Naive thymus-derived CD4-positive, alpha-beta T cell (primary cell): ENCODE results near the gene PPFIA1. TPM values are rescaled to one million over a fixed set of nuclear protein-coding genes. Genes with fewer than 3 reads are reported as not detected.

ENCODE experiments used
- ATAC-seq: fragments of 150-1000 bp; cut with Tn5 transposase; 2 replicates; pipeline ENCODE4 v1.10.0; 2021; ENCODE audit warnings: mild to moderate bottlenecking, moderate library complexity
- CTCF ChIA-PET: fragments of 350-600 bp; sonication (Branson Sonifier 250); formaldehyde crosslinking; loops from one replicate; lab custom pipeline; 2021; ENCODE audit warnings: antibody characterized with exemption; lab: Charles Lee
- POLR2A ChIA-PET: fragments of 350-600 bp; sonication (Branson Sonifier 250); formaldehyde crosslinking; loops from one replicate; lab custom pipeline; 2021; ENCODE audit warnings: antibody characterized with exemption, inconsistent platforms; lab: Charles Lee
- DNase-seq, 9 donors: peaks; one replicate each; pipeline versions ENCODE4 v3.0.0 to v3.0.0-alpha.2; 2020 to 2022; ENCODE audit warnings: mixed read lengths in 1 of 9
- H3K27ac ChIP-seq: one replicate; pipeline ENCODE4 v1.7.0; 2013; ENCODE audit warnings: mild to moderate bottlenecking, low read depth, low read length, moderate library complexity
- H3K27me3 ChIP-seq, 2 donors: one replicate each; pipeline ENCODE4 v1.7.0; 2013; ENCODE audit warnings: low read length in 2 of 2, mild to moderate bottlenecking in 2 of 2, moderate library complexity in 2 of 2; ENCODE audit not compliant: control insufficient read depth in 2 of 2, insufficient read depth in 2 of 2
- H3K36me3 ChIP-seq, 3 experiments: 1 replicate in 2 of 3; 2 replicates in 1 of 3; pipeline ENCODE4 v1.7.0; 2013; ENCODE audit warnings: low read length in 3 of 3, mild to moderate bottlenecking in 3 of 3, moderate library complexity in 1 of 3; ENCODE audit not compliant: insufficient read depth in 3 of 3, control insufficient read depth in 2 of 3
- H3K4me1 ChIP-seq, 2 donors: one replicate each; pipeline ENCODE4 v1.7.0; 2013; ENCODE audit warnings: low read length in 2 of 2, mild to moderate bottlenecking in 2 of 2, moderate library complexity in 1 of 2; ENCODE audit not compliant: control insufficient read depth in 2 of 2, insufficient read depth in 2 of 2
- H3K4me3 ChIP-seq: 2 replicates; pipeline ENCODE4 v1.7.0; 2013; ENCODE audit warnings: mild to moderate bottlenecking, low read length
- H3K9me3 ChIP-seq, 3 experiments: 1 replicate in 2 of 3; 2 replicates in 1 of 3; pipeline ENCODE4 v1.7.0; 2013; ENCODE audit warnings: low read length in 3 of 3; ENCODE audit not compliant: control insufficient read depth in 2 of 3
- H3K27ac Mint-ChIP-seq, 9 donors: one replicate each; pipeline ENCODE4 v1.8.0; 2020 to 2022; ENCODE audit warnings: mixed read lengths in 9 of 9, mild to moderate bottlenecking in 8 of 9, moderate library complexity in 5 of 9, inconsistent platforms in 2 of 9
- H3K27me3 Mint-ChIP-seq, 5 donors: one replicate each; pipeline ENCODE4 v1.8.0; 2021 to 2022; ENCODE audit warnings: mixed read lengths in 5 of 5, mild to moderate bottlenecking in 1 of 5
- H3K36me3 Mint-ChIP-seq, 5 donors: one replicate each; pipeline ENCODE4 v1.8.0; 2020 to 2022; ENCODE audit warnings: mixed read lengths in 5 of 5, mild to moderate bottlenecking in 3 of 5, inconsistent platforms in 1 of 5
- H3K4me1 Mint-ChIP-seq, 7 donors: one replicate each; pipeline ENCODE4 v1.8.0; 2020 to 2022; ENCODE audit warnings: mixed read lengths in 7 of 7, mild to moderate bottlenecking in 3 of 7, inconsistent platforms in 1 of 7
- H3K4me3 Mint-ChIP-seq, 10 donors: one replicate each; pipeline ENCODE4 v1.8.0; 2020 to 2022; ENCODE audit warnings: mild to moderate bottlenecking in 10 of 10, mixed read lengths in 10 of 10, moderate library complexity in 6 of 10, inconsistent platforms in 2 of 10
- H3K9me3 Mint-ChIP-seq, 11 donors: one replicate each; pipeline ENCODE4 v1.8.0; 2020 to 2022; ENCODE audit warnings: mixed read lengths in 11 of 11, mild to moderate bottlenecking in 4 of 11, inconsistent platforms in 1 of 11, moderate library complexity in 1 of 11
- intact Hi-C, 2 donors: fragments of 100-400 bp; cut with micrococcal nuclease; formaldehyde crosslinking; loops; one replicate each; pipeline ENCODE4 v1.15.1; 2023
- polyA plus RNA-seq, 2 donors: library from polyadenylated mRNA; unstranded; fragments of 300-500 nt; fragmentation: Illumina TruSeq; gene quantifications; one replicate each; pipeline ENCODE4 v1.2.3, GENCODE V29; 2021
- total RNA-seq, 6 experiments: library from RNA in 5 of 6; stranded (reverse) in 5 of 6; gene quantifications; 1 replicate in 5 of 6; 2 replicates in 1 of 6; pipeline ENCODE4 v1.2.3 and lab custom pipeline; 2021 to 2026

Gene PPFIA1
- total and polyA plus RNA-seq, 7 experiments from 2014 or later = 14.3 to 71.0 (median 46.0) TPM

DNA sequence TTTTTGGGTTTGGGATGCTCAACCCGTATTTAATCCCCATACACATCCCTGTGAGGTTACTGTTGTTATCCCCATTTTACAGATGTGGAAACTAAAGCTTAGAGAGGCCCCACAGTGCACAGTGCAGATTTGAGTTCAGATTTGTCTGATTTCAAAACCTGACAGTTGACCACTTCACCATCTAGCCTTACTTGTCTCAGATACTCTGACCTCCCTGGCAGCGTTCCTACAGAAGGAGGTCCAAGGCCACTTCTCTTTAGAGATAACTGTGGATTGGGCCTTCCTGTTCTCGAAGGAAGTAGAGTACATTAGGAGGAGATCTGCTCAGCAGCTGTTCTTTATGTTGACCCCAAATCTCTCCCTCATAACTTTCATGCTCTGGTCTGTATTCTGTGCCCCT, 81.2 kb downstream of the PPFIA1 start:
- ChIA-PET CTCF (no interaction called here), POLR2A (no interaction called here)
- no peak overlapping the region for H3K27ac ChIP-seq
- peaks cover 0 to 3% of the 10 kb centered on the region in 2 donors for H3K4me1 ChIP-seq
- peaks cover 0 to 15% (median 0%) of the 10 kb centered on the region in 7 donors for H3K4me1 Mint-ChIP-seq
- no peak overlapping the region for H3K4me3 Mint-ChIP-seq
- H3K27me3 ChIP-seq = no peaks in the 10 kb centered on the region
- H3K27ac Mint-ChIP-seq = no peak overlapping the region
- ATAC-seq (no peak), DNase-seq (no peak)
- no peak overlapping the region for H3K4me3 ChIP-seq
- intact Hi-C loops = no loop called here
- no peaks in the 10 kb centered on the region for H3K9me3 ChIP-seq
- peaks cover 2 to 64% (median 20%) of the 10 kb centered on the region in 5 donors for H3K36me3 Mint-ChIP-seq
- peaks cover 0 to 75% (median 4%) of the 10 kb centered on the region in 3 experiments for H3K36me3 ChIP-seq
- no peaks in the 10 kb centered on the region for H3K9me3 Mint-ChIP-seq
- no peaks in the 10 kb centered on the region for H3K27me3 Mint-ChIP-seq

DNA sequence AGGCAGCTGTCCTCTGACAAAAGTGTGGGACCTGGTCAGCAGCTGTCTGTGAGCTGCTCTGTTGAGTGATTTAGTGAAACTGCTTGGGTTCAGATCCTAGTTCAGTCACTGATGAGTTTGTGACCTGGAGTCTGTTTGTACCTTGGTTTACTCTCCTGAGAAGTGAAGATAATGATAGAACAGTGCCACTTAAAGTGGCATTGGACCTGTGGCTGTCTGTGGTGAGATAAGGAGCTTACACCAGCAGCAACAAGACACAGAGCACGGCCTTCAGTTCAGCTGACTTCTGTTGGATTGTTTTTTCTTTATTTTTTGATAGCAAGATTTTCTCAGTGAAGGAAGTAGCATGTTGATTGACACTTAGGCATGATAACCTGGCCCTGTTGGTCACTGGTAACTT, 81.6 kb downstream of the PPFIA1 start:
- Mint-ChIP-seq H3K27ac (no peak overlapping the region), H3K27me3 (no peaks in the 10 kb centered on the region), H3K4me1 (peaks cover 0 to 15% (median 0%) of the 10 kb centered on the region in 7 donors), H3K9me3 (no peaks in the 10 kb centered on the region), H3K4me3 (no peak overlapping the region), H3K36me3 (peaks cover 4 to 65% (median 23%) of the 10 kb centered on the region in 5 donors)
- DNase-seq (no peak), ATAC-seq (no peak)
- no peaks in the 10 kb centered on the region for H3K27me3 ChIP-seq
- ChIA-PET CTCF (no interaction called here), POLR2A (no interaction called here)
- no peak overlapping the region for H3K27ac ChIP-seq
- H3K4me3 ChIP-seq = no peak overlapping the region
- intact Hi-C loops = no loop called here
- H3K4me1 ChIP-seq = peaks cover 0 to 3% of the 10 kb centered on the region in 2 donors
- peaks cover 0 to 75% (median 4%) of the 10 kb centered on the region in 3 experiments for H3K36me3 ChIP-seq
- no peaks in the 10 kb centered on the region for H3K9me3 ChIP-seq

DNA sequence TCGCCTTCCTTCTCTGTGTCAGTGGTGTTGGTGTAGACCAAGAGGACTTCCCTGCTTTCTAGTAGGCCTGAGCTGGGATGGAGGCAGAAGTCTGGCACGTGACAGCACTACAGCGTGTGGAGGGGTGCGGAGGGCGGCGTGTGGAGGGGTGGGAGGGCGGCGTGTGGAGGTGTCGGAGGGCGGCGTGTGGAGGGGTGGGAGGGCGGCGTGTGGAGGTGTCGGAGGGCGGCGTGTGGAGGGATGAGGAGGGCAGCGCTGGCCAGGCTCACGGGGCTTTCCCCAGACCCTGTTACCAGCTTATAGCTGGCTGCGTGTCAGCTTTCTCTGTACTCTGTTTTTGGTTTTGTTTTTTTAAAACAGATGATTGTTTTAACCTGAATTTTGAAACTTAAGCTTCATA, 82.1 kb downstream of the PPFIA1 start:
- Mint-ChIP-seq H3K27ac (no peak overlapping the region), H3K9me3 (no peaks in the 10 kb centered on the region), H3K36me3 (peaks cover 4 to 62% (median 21%) of the 10 kb centered on the region in 5 donors), H3K4me1 (peaks cover 0 to 15% (median 0%) of the 10 kb centered on the region in 7 donors), H3K27me3 (no peaks in the 10 kb centered on the region), H3K4me3 (no peak overlapping the region)
- POLR2A ChIA-PET = no interaction called here
- Histone ChIP-seq H3K4me1 (peaks cover 0 to 3% of the 10 kb centered on the region in 2 donors), H3K27ac (no peak overlapping the region), H3K4me3 (no peak overlapping the region), H3K36me3 (peaks cover 0 to 74% (median 4%) of the 10 kb centered on the region in 3 experiments), H3K27me3 (no peaks in the 10 kb centered on the region), H3K9me3 (no peaks in the 10 kb centered on the region)
- DNase-seq = no peak
- intact Hi-C loops = no loop called here
- no peak for ATAC-seq
- CTCF ChIA-PET = no interaction called here

DNA sequence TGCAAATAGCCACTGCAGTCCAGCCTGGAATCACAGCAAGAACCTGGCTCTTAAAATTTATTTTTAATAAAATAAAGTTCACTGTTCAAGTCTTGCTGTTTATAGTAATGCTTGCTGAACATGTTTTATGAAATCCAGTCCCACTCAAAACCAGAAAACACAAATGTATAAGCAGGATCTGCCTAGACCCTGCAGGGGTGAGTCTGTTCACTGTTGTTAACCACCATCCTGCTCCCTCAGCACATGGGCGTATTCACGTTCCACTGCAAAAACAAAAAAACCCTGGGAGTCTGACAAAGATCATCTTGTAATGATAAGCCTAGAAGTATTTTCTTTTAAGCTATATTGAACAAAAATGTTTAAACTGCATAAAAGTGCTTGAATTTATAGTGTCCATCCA, 82.8 kb downstream of the PPFIA1 start:
- Histone ChIP-seq H3K27me3 (no peaks in the 10 kb centered on the region), H3K9me3 (no peaks in the 10 kb centered on the region), H3K36me3 (peaks cover 0 to 70% (median 1%) of the 10 kb centered on the region in 3 experiments), H3K4me1 (peaks cover 0 to 3% of the 10 kb centered on the region in 2 donors), H3K4me3 (no peak overlapping the region), H3K27ac (no peak overlapping the region)
- Mint-ChIP-seq H3K4me1 (peaks cover 0 to 15% (median 0%) of the 10 kb centered on the region in 7 donors), H3K9me3 (no peaks in the 10 kb centered on the region), H3K4me3 (no peak overlapping the region), H3K27ac (no peak overlapping the region), H3K27me3 (no peaks in the 10 kb centered on the region), H3K36me3 (peaks cover 4 to 60% (median 21%) of the 10 kb centered on the region in 5 donors)
- ChIA-PET CTCF (no interaction called here), POLR2A (no interaction called here)
- DNase-seq (no peak), ATAC-seq (no peak)
- intact Hi-C loops = no loop called here

DNA sequence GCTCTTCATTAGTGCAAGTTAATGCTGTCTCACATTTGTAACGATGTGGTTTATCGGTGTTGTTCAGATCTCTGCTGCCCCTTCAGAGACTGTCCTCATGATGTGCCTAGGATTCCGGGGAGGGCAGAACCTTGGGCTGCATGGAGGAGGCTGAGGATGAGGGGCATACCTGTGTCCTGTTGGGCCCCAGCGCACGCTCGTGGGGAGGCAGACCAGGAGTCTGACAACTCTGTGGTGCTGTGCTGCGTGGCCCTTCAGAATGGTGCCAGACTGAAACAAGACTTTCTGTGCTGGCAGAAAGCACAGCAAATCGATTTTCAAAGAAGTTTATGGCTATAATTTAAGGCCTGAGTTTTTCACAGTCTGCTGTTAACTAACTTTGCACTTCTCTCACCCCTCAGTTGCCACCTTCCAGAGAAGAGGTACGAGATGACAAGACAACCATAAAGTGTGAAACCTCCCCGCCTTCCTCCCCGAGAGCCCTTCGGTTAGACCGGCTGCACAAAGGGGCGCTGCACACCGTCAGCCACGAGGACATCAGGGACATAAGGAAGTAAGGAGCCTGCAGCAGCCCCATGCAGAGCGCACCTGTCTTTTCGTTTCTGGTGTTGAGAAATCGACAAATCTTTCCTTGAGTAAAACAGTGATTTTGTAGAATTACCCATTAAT, 83.5 kb downstream of the PPFIA1 start:
- H3K9me3 Mint-ChIP-seq = no peaks in the 10 kb centered on the region
- ChIA-PET CTCF (no interaction called here), POLR2A (no interaction called here)
- no peak overlapping the region for H3K4me3 Mint-ChIP-seq
- Histone ChIP-seq H3K4me1 (peaks cover 0 to 3% of the 10 kb centered on the region in 2 donors), H3K27me3 (no peaks in the 10 kb centered on the region), H3K36me3 (peaks cover 0 to 71% (median 0%) of the 10 kb centered on the region in 3 experiments), H3K9me3 (no peaks in the 10 kb centered on the region), H3K4me3 (no peak overlapping the region), H3K27ac (no peak overlapping the region)
- DNase-seq = no peak
- peaks cover 4 to 62% (median 19%) of the 10 kb centered on the region in 5 donors for H3K36me3 Mint-ChIP-seq
- peaks cover 0 to 15% (median 0%) of the 10 kb centered on the region in 7 donors for H3K4me1 Mint-ChIP-seq
- no peak overlapping the region for H3K27ac Mint-ChIP-seq
- no peaks in the 10 kb centered on the region for H3K27me3 Mint-ChIP-seq
- no peak for ATAC-seq
- intact Hi-C loops = no loop called here

DNA sequence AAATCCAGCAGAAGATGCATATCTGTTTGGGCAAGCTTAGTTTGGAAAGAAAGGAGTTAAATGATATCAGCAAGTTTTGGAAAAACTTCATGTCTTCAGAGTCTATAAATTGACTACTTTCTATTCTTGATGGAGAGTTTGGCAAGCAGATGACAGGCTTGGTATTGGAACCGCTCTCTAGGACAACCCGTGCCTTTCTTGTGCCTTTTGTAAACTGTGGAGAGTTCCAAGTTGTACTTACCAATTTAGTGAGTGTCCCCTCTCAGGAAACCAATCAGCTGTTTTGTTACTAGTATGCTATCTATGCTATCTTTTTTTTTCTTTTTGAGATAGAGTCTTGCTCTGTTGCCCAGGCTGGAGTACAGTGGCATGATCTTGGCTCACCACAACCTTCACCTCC, 84.1 kb downstream of the PPFIA1 start:
- Mint-ChIP-seq H3K4me3 (no peak overlapping the region), H3K4me1 (peaks cover 0 to 15% (median 0%) of the 10 kb centered on the region in 7 donors), H3K27me3 (no peaks in the 10 kb centered on the region), H3K36me3 (peaks cover 4 to 66% (median 19%) of the 10 kb centered on the region in 5 donors), H3K27ac (no peak overlapping the region), H3K9me3 (no peaks in the 10 kb centered on the region)
- ATAC-seq (no peak), DNase-seq (no peak)
- no peak overlapping the region for H3K27ac ChIP-seq
- CTCF ChIA-PET = no interaction called here
- H3K27me3 ChIP-seq = no peaks in the 10 kb centered on the region
- peaks cover 0 to 74% (median 0%) of the 10 kb centered on the region in 3 experiments for H3K36me3 ChIP-seq
- H3K4me3 ChIP-seq = no peak overlapping the region
- H3K9me3 ChIP-seq = no peaks in the 10 kb centered on the region
- intact Hi-C loops = no loop called here
- H3K4me1 ChIP-seq = peaks cover 0 to 3% of the 10 kb centered on the region in 2 donors
- POLR2A ChIA-PET = no interaction called here

DNA sequence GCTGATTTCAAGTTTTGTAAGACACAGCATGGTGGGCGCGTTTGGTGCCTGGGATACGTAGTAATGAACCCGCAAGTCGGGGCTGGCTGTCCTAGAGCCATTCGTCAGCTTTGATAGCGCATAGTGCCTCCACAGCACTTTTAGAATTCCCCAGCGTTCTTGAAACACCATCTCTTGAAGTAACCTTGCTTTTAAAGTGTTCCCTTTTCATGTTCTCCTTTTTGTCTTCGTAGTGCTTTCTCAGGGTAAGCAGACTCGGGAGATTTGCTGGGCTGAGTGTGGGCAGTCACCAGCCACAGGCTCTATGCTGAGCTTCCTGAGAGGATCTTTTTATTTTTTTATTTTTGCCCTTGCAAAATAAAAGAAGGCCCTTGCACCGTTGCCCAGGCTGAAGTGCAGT, 88.3 kb downstream of the PPFIA1 start:
- ATAC-seq (no peak), DNase-seq (no peak)
- no peaks in the 10 kb centered on the region for H3K9me3 ChIP-seq
- ChIA-PET CTCF (no interaction called here), POLR2A (no interaction called here)
- H3K9me3 Mint-ChIP-seq = no peaks in the 10 kb centered on the region
- H3K36me3 ChIP-seq = peaks cover 0 to 73% (median 4%) of the 10 kb centered on the region in 3 experiments
- peaks cover 0 to 5% (median 0%) of the 10 kb centered on the region in 7 donors for H3K4me1 Mint-ChIP-seq
- H3K27me3 ChIP-seq = no peaks in the 10 kb centered on the region
- intact Hi-C loops = no loop called here
- H3K4me1 ChIP-seq = no peaks in the 10 kb centered on the region
- H3K4me3 ChIP-seq = no peak overlapping the region
- no peak overlapping the region for H3K27ac Mint-ChIP-seq
- H3K27me3 Mint-ChIP-seq = no peaks in the 10 kb centered on the region
- H3K36me3 Mint-ChIP-seq = peaks cover 4 to 63% (median 30%) of the 10 kb centered on the region in 5 donors
- no peak overlapping the region for H3K4me3 Mint-ChIP-seq
- H3K27ac ChIP-seq = no peak overlapping the region
